IPS-15b (cell line): ENCODE data around the gene GULP1.

Source experiments
- H3K27me3 ChIP-seq: one replicate; pipeline ENCODE4 v1.6.1; 2013; ENCODE audit warnings: low read length; ENCODE audit not compliant: control insufficient read depth, insufficient read depth
- H3K36me3 ChIP-seq: one replicate; pipeline ENCODE4 v1.6.1; 2013; ENCODE audit warnings: low read length; ENCODE audit not compliant: control insufficient read depth, insufficient read depth
- H3K4me1 ChIP-seq: one replicate; pipeline ENCODE4 v1.6.1; 2013; ENCODE audit warnings: mild to moderate bottlenecking, low read length; ENCODE audit not compliant: control insufficient read depth, insufficient read depth
- H3K4me3 ChIP-seq: one replicate; pipeline ENCODE4 v1.5.1; 2013; ENCODE audit warnings: low read depth, low read length
- H3K9ac ChIP-seq: one replicate; pipeline ENCODE4 v1.6.1; 2013; ENCODE audit warnings: low read depth, mild to moderate bottlenecking, low read length
- H3K9me3 ChIP-seq: one replicate; pipeline ENCODE4 v1.6.1; 2013; ENCODE audit warnings: mild to moderate bottlenecking, low read length; ENCODE audit not compliant: control insufficient read depth, insufficient read depth

Gene GULP1, protein sequence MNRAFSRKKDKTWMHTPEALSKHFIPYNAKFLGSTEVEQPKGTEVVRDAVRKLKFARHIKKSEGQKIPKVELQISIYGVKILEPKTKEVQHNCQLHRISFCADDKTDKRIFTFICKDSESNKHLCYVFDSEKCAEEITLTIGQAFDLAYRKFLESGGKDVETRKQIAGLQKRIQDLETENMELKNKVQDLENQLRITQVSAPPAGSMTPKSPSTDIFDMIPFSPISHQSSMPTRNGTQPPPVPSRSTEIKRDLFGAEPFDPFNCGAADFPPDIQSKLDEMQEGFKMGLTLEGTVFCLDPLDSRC

DNA sequence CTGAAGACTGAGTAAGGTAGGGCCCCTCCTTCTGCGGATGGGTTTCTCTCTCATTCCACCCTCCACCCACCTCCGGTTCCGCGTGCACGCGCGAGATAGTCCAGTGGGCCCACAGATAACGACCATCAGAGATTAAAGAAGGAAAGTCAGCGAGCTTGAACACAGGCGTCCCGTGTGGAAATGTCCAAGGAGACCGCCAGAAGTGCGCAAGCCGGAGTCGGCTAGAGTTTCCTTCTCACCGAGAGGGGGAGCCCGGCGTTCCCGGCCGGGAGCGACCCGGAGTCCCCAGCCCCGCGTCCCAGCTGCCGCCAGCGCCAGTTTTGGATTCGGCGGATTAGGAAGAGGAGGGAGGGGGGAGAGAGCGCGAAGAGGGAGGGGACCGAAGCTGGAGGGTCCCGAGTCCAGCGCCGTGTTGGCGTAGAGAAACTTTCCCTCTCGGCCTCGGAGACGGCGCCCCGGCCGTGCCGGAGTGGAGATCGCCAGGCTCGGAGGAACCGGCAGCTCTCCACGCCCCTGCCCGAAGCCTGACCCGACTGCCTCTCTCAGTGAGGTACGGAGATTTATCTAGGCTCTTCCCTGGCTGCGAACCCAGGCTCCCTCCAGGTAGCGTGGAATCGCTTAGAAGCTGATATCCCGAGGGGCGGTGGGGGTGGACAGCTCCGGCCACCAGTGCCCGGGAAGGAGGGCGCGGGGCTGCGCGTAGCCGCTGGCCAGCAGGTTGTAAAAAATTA lies at the start of gene GULP1:
Gene GULP1 (plus strand): TSS at position 258 of the 731 bp plus-strand sequence. CDS start 185,829 bp downstream, outside the sequence.
- peak within 1 kb of the TSS; percentile 97 for H3K9ac ChIP-seq
- H3K9me3 ChIP-seq = no peaks in the 10 kb centered on the region
- H3K36me3 ChIP-seq = no peaks in the 10 kb centered on the region
- H3K4me3 ChIP-seq = peak within 1 kb of the TSS; percentile 94
- no peaks in the 10 kb centered on the region for H3K27me3 ChIP-seq
- H3K4me1 ChIP-seq = no peaks in the 10 kb centered on the region

DNA sequence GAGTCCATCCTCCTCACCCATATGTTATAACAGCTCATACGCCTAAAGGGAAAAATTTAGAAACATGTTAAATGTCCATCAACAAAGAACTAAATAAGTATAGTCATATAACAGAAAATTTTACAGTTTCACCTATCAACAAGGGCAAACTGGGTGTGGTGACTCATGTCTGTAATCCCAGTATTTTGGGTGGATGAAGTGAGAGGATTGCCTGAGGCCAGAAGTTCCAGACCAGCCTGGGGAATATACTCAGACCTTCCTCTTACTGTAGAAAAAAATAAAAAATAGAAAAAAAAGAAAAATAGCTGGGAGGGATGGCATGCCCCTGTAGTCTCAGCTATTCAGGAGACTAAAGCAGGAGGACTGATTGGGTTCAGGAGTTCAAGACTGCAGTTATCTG lies 48.3 kb upstream of the GULP1 start:
- no peak overlapping the region for H3K4me3 ChIP-seq

GRCh38 chr2:188244383-188244782 lies 47.3 kb upstream of the GULP1 start:
- no peaks in the 10 kb centered on the region for H3K4me1 ChIP-seq
- H3K9ac ChIP-seq = no peak overlapping the region
- H3K36me3 ChIP-seq = no peaks in the 10 kb centered on the region
- no peaks in the 10 kb centered on the region for H3K27me3 ChIP-seq
- H3K9me3 ChIP-seq = no peaks in the 10 kb centered on the region
- H3K4me3 ChIP-seq = no peak overlapping the region

More for the DNA sequence above, 48.3 kb upstream of the GULP1 start:
- Histone ChIP-seq H3K9me3 (peaks cover under 1% of the 10 kb centered on the region), H3K4me1 (no peaks in the 10 kb centered on the region), H3K9ac (no peak overlapping the region), H3K27me3 (no peaks in the 10 kb centered on the region), H3K36me3 (no peaks in the 10 kb centered on the region)

DNA sequence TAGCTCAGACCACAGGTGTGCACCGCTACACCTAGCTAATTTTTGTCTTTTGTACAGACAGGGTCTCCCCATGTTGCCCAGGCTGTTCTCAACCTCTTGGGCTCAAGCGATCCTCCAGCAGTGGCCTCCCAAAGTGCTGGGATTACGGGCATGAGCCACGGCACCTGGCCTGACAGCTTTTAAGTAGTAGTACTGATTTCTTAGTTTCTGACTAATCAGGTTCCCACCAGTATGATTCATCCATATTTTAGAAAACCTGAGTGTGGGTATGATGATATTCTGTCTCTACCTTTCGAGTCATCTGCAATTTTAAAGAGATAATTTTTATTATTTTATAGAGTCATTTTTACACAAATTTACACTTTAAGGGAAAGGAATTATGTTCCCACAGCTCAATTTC lies 46.4 kb upstream of the GULP1 start:
- no peak overlapping the region for H3K4me3 ChIP-seq
- no peaks in the 10 kb centered on the region for H3K27me3 ChIP-seq
- no peaks in the 10 kb centered on the region for H3K9me3 ChIP-seq
- H3K36me3 ChIP-seq = no peaks in the 10 kb centered on the region
- peaks cover 2% of the 10 kb centered on the region for H3K4me1 ChIP-seq
- no peak overlapping the region for H3K9ac ChIP-seq

DNA sequence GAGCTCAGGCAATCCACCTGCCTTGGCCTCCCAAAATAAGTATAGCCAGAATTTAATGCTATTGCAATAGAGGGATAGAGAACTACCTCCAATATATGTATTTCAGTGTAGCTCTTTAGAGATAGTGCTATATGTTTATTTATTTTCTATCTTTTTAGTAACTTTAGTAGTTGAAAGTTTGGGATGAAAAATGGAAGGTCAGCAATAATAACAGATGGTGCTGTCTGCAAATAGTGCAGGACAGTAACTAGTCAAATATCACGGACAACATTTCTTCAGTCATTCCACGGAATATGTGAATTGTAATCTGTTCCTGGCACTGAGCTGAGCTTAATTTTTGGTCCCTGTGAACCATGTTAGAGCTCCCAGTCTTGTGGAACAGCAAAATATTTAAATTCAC lies 43.2 kb upstream of the GULP1 start:
- no peaks in the 10 kb centered on the region for H3K27me3 ChIP-seq
- H3K9ac ChIP-seq = no peak overlapping the region
- H3K36me3 ChIP-seq = no peaks in the 10 kb centered on the region
- H3K4me3 ChIP-seq = no peak overlapping the region
- H3K9me3 ChIP-seq = no peaks in the 10 kb centered on the region
- H3K4me1 ChIP-seq = peaks cover 2% of the 10 kb centered on the region

DNA sequence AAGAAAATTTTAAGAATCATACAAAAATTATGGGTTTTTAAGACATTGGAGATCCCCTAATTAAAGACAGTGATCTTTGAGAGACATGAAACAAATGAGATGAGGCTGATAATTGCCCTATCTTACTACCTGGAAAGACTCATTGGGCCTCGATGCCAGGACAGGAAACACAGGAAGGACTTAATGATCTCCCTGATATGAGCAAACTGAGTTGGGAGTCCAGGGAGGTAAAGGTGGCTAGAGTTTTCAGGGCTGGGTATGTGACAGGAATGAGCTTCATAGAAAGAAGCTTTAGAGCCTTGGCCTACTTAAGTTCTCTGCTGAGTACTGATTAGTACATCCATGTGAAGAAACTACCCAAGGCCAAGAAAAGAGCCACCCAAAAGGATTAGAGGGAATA lies 40.6 kb upstream of the GULP1 start:
- Histone ChIP-seq H3K4me3 (no peak overlapping the region), H3K27me3 (no peaks in the 10 kb centered on the region), H3K9ac (no peak overlapping the region), H3K36me3 (no peaks in the 10 kb centered on the region), H3K4me1 (peaks cover 2% of the 10 kb centered on the region), H3K9me3 (no peaks in the 10 kb centered on the region)

GRCh38 chr2:188256420-188256819 lies 35.3 kb upstream of the GULP1 start:
- H3K4me1 ChIP-seq = no peaks in the 10 kb centered on the region
- no peaks in the 10 kb centered on the region for H3K27me3 ChIP-seq
- no peak overlapping the region for H3K9ac ChIP-seq
- H3K36me3 ChIP-seq = no peaks in the 10 kb centered on the region
- no peaks in the 10 kb centered on the region for H3K9me3 ChIP-seq
- no peak overlapping the region for H3K4me3 ChIP-seq

DNA sequence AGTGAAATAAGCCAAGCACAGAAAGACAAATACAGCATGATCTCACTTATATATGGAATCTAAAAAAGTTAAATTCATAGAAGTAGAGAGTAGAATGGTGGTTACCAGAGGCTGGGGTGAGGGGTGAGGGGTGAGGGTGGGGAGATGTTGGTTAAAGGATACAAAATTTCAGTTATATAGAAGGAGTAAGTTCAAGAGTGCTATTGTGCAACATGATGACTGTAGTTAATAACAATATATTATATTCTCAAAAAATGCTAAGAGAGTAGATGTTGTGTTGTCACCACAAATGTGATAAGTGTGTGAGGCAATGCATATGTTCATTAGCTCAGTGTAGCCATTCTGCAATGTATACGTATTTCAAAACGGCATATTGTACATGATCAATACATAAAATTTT lies 26.4 kb upstream of the GULP1 start:
- no peaks in the 10 kb centered on the region for H3K4me1 ChIP-seq
- H3K27me3 ChIP-seq = no peaks in the 10 kb centered on the region
- no peak overlapping the region for H3K4me3 ChIP-seq
- no peaks in the 10 kb centered on the region for H3K36me3 ChIP-seq
- no peaks in the 10 kb centered on the region for H3K9me3 ChIP-seq
- no peak overlapping the region for H3K9ac ChIP-seq

DNA sequence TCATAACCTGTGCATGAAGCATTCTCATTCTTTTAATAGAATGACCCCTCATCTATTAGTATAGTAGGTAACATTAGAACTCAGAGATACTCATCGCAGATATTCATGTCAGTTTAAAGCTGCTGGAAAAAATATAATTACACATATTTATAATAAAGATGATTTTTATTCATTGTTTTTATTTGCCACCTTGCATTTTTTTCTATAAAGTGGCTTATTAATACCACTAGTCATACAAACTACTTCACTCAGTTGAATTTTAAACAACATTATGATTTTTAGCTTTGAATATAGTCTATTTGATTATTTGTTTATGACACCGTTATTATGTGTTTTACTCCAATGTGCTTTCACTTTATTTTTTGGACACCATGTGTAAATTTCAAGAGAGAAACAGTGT lies 23.9 kb upstream of the GULP1 start:
- Histone ChIP-seq H3K9ac (no peak overlapping the region), H3K27me3 (no peaks in the 10 kb centered on the region), H3K36me3 (no peaks in the 10 kb centered on the region), H3K4me3 (no peak overlapping the region), H3K4me1 (no peaks in the 10 kb centered on the region), H3K9me3 (no peaks in the 10 kb centered on the region)

GRCh38 chr2:188269004-188269403 lies 22.7 kb upstream of the GULP1 start:
- H3K27me3 ChIP-seq = no peaks in the 10 kb centered on the region
- H3K4me3 ChIP-seq = no peak overlapping the region
- peaks cover under 1% of the 10 kb centered on the region for H3K4me1 ChIP-seq
- no peak overlapping the region for H3K9ac ChIP-seq
- no peaks in the 10 kb centered on the region for H3K9me3 ChIP-seq
- no peaks in the 10 kb centered on the region for H3K36me3 ChIP-seq

- Histone ChIP-seq H3K36me3 (no peaks in the 10 kb centered on the region), H3K4me1 (peaks cover 13% of the 10 kb centered on the region), H3K9me3 (no peaks in the 10 kb centered on the region), H3K27me3 (no peaks in the 10 kb centered on the region), H3K4me3 (no peak overlapping the region), H3K9ac (no peak overlapping the region)
These were observed 19.6 kb upstream of the GULP1 start for GRCh38 chr2:188272121-188272520.

DNA sequence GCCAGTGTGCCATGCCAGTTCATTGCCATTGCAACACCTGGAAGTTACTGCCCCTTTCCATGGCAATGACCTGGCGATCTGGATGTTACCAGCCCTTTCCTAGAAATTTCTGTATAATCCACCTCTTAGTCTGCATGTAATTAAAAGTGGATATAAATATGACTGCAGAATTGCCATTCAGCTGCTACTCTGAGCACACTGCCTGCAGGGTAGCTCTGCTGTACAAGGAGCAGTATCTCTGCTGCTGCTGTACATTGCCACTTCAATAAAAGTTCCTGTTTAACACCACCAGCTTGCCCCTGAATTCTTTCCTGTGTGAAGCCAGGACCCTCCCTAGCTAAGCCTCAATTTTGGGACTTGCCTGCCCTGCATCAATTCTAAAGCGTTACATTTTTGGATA lies 17.4 kb upstream of the GULP1 start:
- Histone ChIP-seq H3K9ac (no peak overlapping the region), H3K36me3 (no peaks in the 10 kb centered on the region), H3K9me3 (no peaks in the 10 kb centered on the region), H3K27me3 (no peaks in the 10 kb centered on the region), H3K4me1 (peaks cover 21% of the 10 kb centered on the region), H3K4me3 (no peak overlapping the region)
